PC-3 (cell line): ENCODE data around the gene EIF2AK3. TPM values are rescaled to one million over a fixed set of nuclear protein-coding genes. Genes with fewer than 3 reads are reported as not detected.

Experiments used
- ATAC-seq: fragments of 200-7000 bp; cut with Tn5 transposase; 2 replicates; pipeline ENCODE4 v1.9.1; 2020; ENCODE audit warnings: mild to moderate bottlenecking, moderate library complexity
- BruUV-seq: library from RNA; stranded (reverse); fragments of 400-500 nt; replicated peaks from 2 replicates; lab custom pipeline; 2021; lab: Mats Ljungman, UMichigan
- CTCF ChIA-PET: fragments of 300-600 bp; sonication (Branson Sonifier 250); formaldehyde crosslinking; loops from one replicate; lab custom pipeline; 2022; ENCODE audit warnings: antibody characterized with exemption; lab: Charles Lee
- POLR2A ChIA-PET: fragments of 300-600 bp; sonication (Branson Sonifier 250); formaldehyde crosslinking; loops from one replicate; lab custom pipeline; 2022; ENCODE audit warnings: antibody characterized with exemption; ENCODE audit not compliant: unreplicated experiment; lab: Charles Lee
- DNase-seq: peaks from one replicate; pipeline ENCODE4 v3.0.0-alpha.2; 2015
- H2AFZ ChIP-seq: fragments of 300-600 bp; sonication (generic); 2 replicates; pipeline ENCODE4 v1.6.0; 2016; ENCODE audit warnings: antibody characterized with exemption, low read length
- H3F3A ChIP-seq: fragments of 300-600 bp; sonication (generic); one replicate; pipeline ENCODE4 v1.6.0; 2017; ENCODE audit warnings: antibody characterized with exemption, low read length, control low read depth, mild to moderate bottlenecking; ENCODE audit not compliant: unreplicated experiment
- H3K27ac ChIP-seq: fragments of 300-600 bp; sonication (generic); 2 replicates; pipeline ENCODE4 v1.5.1; 2016; ENCODE audit warnings: mild to moderate bottlenecking, low read length
- H3K27me3 ChIP-seq: fragments of 300-600 bp; sonication (generic); 2 replicates; pipeline ENCODE4 v1.6.1; 2016; ENCODE audit warnings: low read length, mixed read lengths
- H3K36me3 ChIP-seq: fragments of 300-600 bp; sonication (generic); 2 replicates; pipeline ENCODE4 v1.6.1; 2016; ENCODE audit warnings: low read depth, mixed run types, low read length, mixed read lengths
- H3K4me1 ChIP-seq: fragments of 300-600 bp; sonication (generic); 2 replicates; pipeline ENCODE4 v1.5.1; 2016; ENCODE audit warnings: low read length; ENCODE audit not compliant: insufficient read depth
- H3K4me2 ChIP-seq: fragments of 300-600 bp; sonication (generic); 2 replicates; pipeline ENCODE4 v1.6.0; 2016; ENCODE audit warnings: low read length
- H3K4me3 ChIP-seq: fragments of 300-600 bp; sonication (generic); 2 replicates; pipeline ENCODE4 v1.5.1; 2016; ENCODE audit warnings: mild to moderate bottlenecking, low read length, mixed read lengths
- H3K79me2 ChIP-seq: fragments of 300-600 bp; sonication (generic); 2 replicates; pipeline ENCODE4 v1.6.1; 2017; ENCODE audit warnings: low read length, mixed read lengths
- H3K9ac ChIP-seq: fragments of 300-600 bp; sonication (generic); 2 replicates; pipeline ENCODE4 v1.6.0; 2016; ENCODE audit warnings: mild to moderate bottlenecking, low read length
- H3K9me2 ChIP-seq: fragments of 300-600 bp; sonication (generic); replicated peaks from 2 replicates; pipeline ENCODE4 v1.6.1; 2016; ENCODE audit warnings: mixed run types, low read length, mixed read lengths
- H3K9me3 ChIP-seq: fragments of 300-600 bp; sonication (generic); 2 replicates; pipeline ENCODE4 v1.6.1; 2016; ENCODE audit warnings: low read length, mixed read lengths
- H4K20me1 ChIP-seq: fragments of 300-600 bp; sonication (generic); 2 replicates; pipeline ENCODE4 v1.6.1; 2016; ENCODE audit warnings: low read length, mixed read lengths
- EZH2 ChIP-seq: fragments of 300-600 bp; sonication (generic); IDR thresholded peaks from one replicate; pipeline ENCODE4 v1.6.1; 2017; ENCODE audit warnings: antibody characterized with exemption, mild to moderate bottlenecking, low read length; ENCODE audit not compliant: unreplicated experiment
- EZH2phosphoT487 ChIP-seq: fragments of 300-600 bp; sonication (generic); IDR thresholded peaks from 2 replicates; pipeline ENCODE4 v1.6.1; 2018; ENCODE audit warnings: mild to moderate bottlenecking, antibody characterized with exemption, low read length, borderline replicate concordance
- intact Hi-C: fragments of 100-400 bp; cut with micrococcal nuclease; formaldehyde crosslinking; loops from 2 replicates; pipeline ENCODE4 v1.9.0; 2023
- total RNA-seq: library from RNA; depleted of rRNA; stranded (reverse); fragments of >200 nt; gene quantifications from 2 replicates; pipeline ENCODE4 v1.2.3, GENCODE V29; 2014
- TF ChIP-seq, protein P1 (sequence below): fragments of 300-600 bp; sonication (generic); conservative IDR thresholded peaks from 2 replicates; pipeline ENCODE4 v1.5.1; 2017; ENCODE audit warnings: antibody characterized with exemption, low read depth, mild to moderate bottlenecking, low read length

EIF2AK3 gene
- total RNA-seq, 1 experiment from 2014 or later, result 10.7 TPM

DNA sequence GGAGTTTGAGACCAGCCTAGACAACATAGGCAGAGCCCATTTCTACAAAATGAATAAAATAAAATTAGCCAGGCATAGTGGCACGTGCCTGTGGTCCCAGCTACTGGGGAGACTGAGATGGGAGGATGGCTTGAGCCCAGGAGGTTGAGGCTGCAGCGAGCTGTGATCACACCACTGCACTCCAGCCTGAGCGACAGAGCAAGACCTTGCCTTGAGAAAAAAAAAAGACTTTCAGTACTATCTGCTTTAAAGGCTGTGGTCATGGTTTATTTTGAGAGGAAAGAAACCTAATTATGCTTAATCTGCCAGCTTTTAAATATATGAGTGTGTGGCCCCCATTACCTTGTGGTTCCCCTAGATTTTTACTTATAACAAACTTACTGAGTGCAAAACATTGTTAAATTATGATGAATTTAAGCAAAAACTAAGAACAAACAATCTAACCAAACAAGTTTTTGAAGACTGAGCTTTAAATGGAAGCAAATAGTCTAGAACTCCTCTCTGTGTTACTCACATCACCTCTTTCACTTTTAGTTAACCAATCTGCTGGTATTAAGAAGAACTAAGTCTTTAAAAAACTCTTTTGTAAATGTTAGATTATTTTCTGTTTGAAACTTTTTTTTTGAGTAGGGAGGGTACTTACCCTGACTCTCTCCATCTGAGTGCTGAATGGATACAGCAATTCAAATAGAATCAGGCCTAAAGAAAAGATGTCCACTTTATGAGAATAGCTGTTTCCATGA lies 65.4 kb downstream of the EIF2AK3 start:
- Histone ChIP-seq H3K9me3 (no peaks in the 10 kb centered on the region), H2AFZ (no peak overlapping the region), H3K27me3 (no peaks in the 10 kb centered on the region), H3F3A (no peaks in the 10 kb centered on the region), H3K9me2 (no peaks in the 10 kb centered on the region), H3K36me3 (peaks cover 3% of the 10 kb centered on the region; the same call in 1 of the 2 replicates), H3K27ac (no peak overlapping the region), H4K20me1 (no peaks in the 10 kb centered on the region), H3K79me2 (no peaks in the 10 kb centered on the region), H3K9ac (no peak overlapping the region), H3K4me1 (no peaks in the 10 kb centered on the region), H3K4me3 (no peak overlapping the region), H3K4me2 (no peak overlapping the region)
- intact Hi-C loops, result no loop called here
- TF ChIP-seq EZH2, result no peak
- no peak for TF ChIP-seq EZH2phosphoT487
- TF ChIP-seq, protein P1, sequence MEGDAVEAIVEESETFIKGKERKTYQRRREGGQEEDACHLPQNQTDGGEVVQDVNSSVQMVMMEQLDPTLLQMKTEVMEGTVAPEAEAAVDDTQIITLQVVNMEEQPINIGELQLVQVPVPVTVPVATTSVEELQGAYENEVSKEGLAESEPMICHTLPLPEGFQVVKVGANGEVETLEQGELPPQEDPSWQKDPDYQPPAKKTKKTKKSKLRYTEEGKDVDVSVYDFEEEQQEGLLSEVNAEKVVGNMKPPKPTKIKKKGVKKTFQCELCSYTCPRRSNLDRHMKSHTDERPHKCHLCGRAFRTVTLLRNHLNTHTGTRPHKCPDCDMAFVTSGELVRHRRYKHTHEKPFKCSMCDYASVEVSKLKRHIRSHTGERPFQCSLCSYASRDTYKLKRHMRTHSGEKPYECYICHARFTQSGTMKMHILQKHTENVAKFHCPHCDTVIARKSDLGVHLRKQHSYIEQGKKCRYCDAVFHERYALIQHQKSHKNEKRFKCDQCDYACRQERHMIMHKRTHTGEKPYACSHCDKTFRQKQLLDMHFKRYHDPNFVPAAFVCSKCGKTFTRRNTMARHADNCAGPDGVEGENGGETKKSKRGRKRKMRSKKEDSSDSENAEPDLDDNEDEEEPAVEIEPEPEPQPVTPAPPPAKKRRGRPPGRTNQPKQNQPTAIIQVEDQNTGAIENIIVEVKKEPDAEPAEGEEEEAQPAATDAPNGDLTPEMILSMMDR, result no peak
- ChIA-PET POLR2A (no interaction called here), CTCF (no interaction called here)
- BruUV-seq, result no TSS peak
- DNase-seq (no peak), ATAC-seq (no peak)

DNA sequence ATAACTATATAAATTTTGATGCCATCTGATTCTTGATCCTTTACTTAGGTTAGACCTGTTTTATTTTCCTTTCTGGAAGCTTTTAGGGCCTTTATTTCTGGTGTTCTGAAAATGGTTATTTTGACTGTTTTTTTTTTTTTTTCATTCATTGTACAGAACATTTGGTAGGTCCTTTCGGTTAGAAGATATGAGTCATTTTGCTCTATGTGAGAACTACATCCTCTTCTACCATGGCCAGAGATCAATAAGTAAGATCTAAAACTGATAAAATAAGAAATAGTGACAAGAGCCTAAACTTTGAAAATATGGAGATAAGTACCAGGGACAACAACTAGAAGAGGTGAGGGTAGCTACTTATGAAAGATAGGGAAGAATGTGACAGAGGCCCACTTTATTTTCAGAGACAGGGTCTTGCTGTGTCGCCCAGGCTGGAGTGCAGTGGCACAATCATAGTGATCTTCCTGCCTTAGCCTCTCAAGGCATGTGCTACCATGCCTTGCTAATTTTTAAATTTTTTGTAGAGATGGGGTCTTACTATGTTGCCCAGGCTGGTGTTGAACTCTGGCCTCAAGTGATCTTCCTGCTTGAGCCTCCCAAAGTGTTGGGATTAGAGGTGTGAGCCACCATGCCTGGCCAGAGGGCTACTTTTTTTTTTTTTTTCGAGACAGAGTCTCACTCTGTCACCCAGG lies 66.5 kb downstream of the EIF2AK3 start:
- Histone ChIP-seq H3K4me2 (no peak overlapping the region), H4K20me1 (no peaks in the 10 kb centered on the region), H3K9ac (no peak overlapping the region), H3K27ac (no peak overlapping the region), H3K4me1 (no peaks in the 10 kb centered on the region), H3K79me2 (no peaks in the 10 kb centered on the region), H3K27me3 (no peaks in the 10 kb centered on the region), H3K4me3 (no peak overlapping the region), H3K36me3 (peaks cover 3% of the 10 kb centered on the region; the same call in 1 of the 2 replicates), H2AFZ (no peak overlapping the region), H3K9me2 (no peaks in the 10 kb centered on the region), H3F3A (no peaks in the 10 kb centered on the region), H3K9me3 (no peaks in the 10 kb centered on the region)
- DNase-seq, result no peak
- ChIA-PET CTCF (no interaction called here), POLR2A (no interaction called here)
- no TSS peak for BruUV-seq
- intact Hi-C loops, result no loop called here
- no peak for ATAC-seq
- TF ChIP-seq EZH2phosphoT487 (no peak), EZH2 (no peak)
- TF ChIP-seq, protein P1, result no peak

DNA sequence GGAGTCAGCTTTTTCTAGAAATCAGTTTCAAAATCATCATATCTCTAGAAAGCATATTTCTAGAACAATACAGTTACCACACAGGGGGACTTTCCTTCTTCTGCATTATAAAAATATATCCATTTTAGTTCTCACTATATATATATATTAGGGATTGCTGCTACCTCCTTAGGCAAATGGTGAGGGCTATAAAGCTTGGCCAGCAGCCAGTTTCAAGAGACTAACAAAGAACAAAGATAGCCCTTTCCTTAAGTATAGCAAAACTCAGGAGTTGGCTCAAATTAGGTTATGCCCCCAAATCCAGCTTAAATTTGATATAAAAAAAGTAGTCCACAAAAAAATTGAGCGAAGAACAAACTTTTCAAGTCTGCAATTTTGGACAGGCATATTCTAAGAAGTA lies 70.0 kb downstream of the EIF2AK3 start:
- H3K4me1 ChIP-seq, result no peaks in the 10 kb centered on the region
- CTCF ChIA-PET, result no interaction called here
- H3K27me3 ChIP-seq, result no peaks in the 10 kb centered on the region
- no peak overlapping the region for H2AFZ ChIP-seq
- POLR2A ChIA-PET, result no interaction called here
- no peak for TF ChIP-seq EZH2phosphoT487
- TF ChIP-seq, protein P1, result no peak
- TF ChIP-seq EZH2, result no peak
- no peaks in the 10 kb centered on the region for H3K79me2 ChIP-seq
- ATAC-seq, result no peak
- BruUV-seq, result no TSS peak
- H3K36me3 ChIP-seq, result peaks cover 3% of the 10 kb centered on the region; the same call in 1 of the 2 replicates
- no peak overlapping the region for H3K9ac ChIP-seq
- intact Hi-C loops, result no loop called here
- DNase-seq, result no peak
- H3F3A ChIP-seq, result no peaks in the 10 kb centered on the region
- H3K27ac ChIP-seq, result no peak overlapping the region
- H3K9me3 ChIP-seq, result no peaks in the 10 kb centered on the region
- H3K9me2 ChIP-seq, result no peaks in the 10 kb centered on the region
- H3K4me3 ChIP-seq, result no peak overlapping the region
- H4K20me1 ChIP-seq, result no peaks in the 10 kb centered on the region
- no peak overlapping the region for H3K4me2 ChIP-seq
